T-helper 9 cell (primary cell): Measurements from ENCODE around the gene CMBL.
"Not testable (repeated sequence)": the region's sequence is repeated elsewhere in the genome, so short reads cannot be mapped to it uniquely, and the experiment has no call there.

Experiments
- DNase-seq: peaks from one replicate; pipeline ENCODE4 v3.0.0-alpha.2; 2020

CMBL gene

GRCh38 chr5:10333154-10334006 is 25.7 kb upstream of the CMBL start:
- no peak for DNase-seq

GRCh38 chr5:10332301-10332700 is 24.6 kb upstream of the CMBL start:
- no peak for DNase-seq

DNA sequence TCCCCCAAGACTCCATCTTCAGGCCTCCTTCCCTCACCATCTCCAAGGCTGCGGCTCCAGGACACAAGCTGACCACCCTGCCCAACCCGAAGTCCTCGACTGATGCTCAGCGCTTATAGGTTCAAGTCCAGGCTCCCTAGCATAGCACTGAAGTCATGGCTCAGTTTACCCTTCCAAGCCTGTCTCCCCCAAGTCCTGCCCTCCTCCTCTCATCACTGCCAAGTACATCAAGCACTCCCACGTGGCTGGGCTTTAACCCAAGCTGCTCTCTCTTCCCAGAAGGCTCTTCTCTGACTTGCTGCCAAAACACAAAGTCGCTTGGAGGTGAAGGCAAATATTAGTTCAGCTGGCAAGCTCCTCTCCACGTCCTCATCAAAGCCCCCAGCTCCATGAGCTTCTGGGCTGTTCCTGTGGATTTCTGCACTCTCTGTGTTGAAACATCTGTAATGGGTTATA is 23.7 kb upstream of the CMBL start:
- no peak for DNase-seq

GRCh38 chr5:10330511-10331230 is 23.0 kb upstream of the CMBL start:
- no peak for DNase-seq

GRCh38 chr5:10329820-10330481 is 22.2 kb upstream of the CMBL start:
- DNase-seq: no peak

DNA sequence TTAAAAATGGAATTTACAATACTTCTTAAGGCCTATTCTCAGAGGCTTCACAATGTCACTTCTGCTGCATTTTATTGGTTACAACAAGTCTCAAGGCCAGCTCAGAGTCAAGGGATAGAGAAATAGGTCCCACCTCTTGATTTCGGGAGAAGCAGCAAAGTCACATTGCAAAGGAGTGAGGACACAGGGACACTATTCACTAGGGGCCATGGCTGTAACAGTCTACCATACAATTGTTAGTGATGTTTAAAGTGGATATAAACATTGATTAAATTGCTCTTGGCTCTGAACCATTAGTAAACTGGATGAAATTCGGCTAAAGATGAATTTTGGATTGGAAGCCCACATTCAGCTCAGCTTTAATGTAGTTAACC is 21.7 kb upstream of the CMBL start:
- DNase-seq: no peak

DNA sequence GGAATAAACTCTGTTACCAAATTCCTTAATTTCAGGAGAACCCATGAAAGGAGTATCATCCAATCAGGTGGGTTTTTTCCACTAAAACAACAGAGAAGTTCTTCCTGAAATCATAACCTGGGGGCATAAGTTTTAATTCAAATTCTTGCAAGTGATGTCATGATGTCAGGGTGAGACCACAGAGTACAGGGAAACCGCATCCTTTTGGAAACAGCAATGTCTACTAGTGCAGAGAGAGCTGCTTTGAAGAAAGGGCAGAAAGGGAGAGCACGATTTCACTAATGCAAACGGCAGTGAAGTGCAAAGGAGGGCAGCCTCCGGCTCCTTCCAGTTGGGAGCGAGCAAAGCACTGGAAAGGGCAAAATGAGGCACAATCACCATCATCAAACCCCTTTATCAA is 20.6 kb upstream of the CMBL start:
- DNase-seq: no peak

DNA sequence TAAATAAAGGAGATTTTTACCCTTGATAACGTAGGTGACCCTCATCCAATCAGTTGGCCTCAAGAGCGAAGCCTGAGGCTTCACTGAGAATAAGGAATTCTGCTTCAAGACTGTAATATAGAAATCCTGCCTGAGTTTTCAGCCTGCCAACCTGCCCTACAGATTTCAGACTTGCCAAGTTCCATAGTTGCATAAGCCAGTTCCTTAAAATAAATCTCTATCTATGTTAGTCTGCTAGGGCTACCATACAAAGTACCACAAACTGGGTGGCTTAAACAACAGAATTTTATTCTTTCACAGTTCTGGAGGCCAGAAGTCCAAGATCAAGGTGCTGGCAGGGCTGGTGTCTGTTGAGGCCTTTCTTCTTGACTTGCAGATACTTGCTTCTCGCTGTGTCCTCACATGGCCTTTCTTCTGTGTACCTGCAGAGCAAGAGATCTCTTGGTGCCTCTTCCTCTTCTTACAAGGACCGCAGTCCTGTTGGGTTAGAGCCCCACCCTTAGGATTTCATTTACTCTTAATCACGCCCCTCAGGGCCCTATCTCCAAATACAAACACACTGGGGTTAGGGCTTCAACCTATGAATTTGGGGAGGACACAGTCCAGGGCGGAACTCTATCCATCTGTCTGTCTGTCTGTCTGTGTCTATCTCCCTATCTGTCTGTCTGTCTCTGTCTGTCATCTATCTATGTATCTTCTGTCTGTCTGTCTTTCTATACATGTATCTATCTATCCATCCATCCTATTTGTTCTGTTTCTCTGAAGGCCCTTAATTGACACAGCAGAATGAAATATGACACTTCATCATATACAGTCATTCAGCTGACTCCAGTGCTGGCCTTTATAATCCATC is 17.0 kb upstream of the CMBL start:
- no peak for DNase-seq

GRCh38 chr5:10323588-10324488 is 16.1 kb upstream of the CMBL start:
- DNase-seq: no peak

DNA sequence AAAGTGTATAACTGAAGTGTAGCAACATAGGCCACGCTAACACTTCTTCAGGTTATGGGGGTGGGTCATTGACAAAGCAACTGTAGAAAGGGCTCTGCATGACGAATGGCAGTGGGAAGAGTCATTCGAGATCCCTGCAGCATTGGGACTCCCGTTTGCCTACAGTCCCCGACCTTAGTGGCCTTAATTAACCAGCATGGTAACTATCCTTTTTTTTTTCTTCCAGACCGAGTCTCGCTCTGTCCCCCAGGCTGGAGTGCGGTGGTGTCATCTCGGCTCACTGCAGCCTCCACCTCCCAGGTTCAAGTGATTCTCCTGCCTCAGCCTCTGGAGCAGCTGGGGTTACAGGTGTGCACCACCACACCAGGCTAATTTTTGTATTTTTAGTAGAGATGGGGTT is 14.2 kb upstream of the CMBL start:
- no peak for DNase-seq

DNA sequence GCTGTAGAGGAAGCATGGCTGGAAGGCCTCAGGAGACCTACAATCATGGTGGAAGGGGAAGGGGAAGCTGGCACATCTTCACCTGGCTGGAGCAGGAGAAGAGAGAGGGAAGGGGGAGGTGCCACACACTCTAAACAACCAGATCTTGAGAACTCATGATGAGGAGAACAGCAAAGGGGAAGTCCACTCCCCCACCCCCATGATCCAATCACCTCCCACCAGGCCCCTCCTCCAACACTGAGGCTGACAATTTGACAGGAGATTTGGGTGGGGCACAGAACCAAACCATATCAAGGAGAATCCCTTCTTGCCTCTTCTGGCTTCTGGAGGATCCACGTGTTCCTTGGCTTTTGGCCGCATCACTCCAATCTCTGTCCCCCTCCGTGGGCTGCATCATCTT is 13.1 kb upstream of the CMBL start:
- DNase-seq: no peak

- no peak for DNase-seq
These were observed 11.6 kb upstream of the CMBL start for GRCh38 chr5:10319202-10319851.

- no peak for DNase-seq
These were observed 10.4 kb upstream of the CMBL start for GRCh38 chr5:10317825-10318682.

DNA sequence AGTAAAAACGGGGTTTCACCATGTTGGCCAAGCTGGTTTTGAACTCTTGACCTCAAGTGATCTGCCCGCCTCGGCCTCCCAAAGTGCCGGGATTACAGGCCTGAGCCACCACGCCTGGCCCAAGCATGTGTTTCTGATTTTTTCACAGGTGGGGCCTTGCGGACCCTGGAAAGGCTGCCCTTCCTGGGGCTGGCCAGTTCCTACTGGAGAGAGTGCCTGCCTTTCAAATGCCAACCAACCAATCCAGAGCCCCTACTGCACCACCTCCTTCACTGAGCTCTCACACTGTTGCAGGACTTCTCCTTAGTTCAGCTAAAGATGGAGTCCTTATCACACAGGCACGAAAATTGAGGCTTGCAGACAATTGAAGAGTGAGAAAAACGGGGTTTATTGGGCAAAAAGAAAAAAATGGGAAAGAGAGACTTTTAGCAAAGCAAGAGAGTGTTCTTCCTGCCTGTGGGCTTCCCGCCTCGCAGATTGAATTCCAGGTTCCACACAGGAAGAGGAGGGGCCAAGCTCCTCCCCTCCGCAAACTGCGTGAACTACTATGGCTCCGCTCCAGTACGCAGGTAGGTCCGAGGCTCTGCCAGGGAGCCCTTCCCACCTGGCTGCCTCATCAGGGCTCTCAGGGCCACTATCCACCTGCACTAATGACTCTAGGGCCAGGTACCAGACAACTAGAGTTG is 8.3 kb upstream of the CMBL start:
- DNase-seq: no peak

- DNase-seq: no peak
These were observed 7.5 kb upstream of the CMBL start for GRCh38 chr5:10315201-10315600.

DNA sequence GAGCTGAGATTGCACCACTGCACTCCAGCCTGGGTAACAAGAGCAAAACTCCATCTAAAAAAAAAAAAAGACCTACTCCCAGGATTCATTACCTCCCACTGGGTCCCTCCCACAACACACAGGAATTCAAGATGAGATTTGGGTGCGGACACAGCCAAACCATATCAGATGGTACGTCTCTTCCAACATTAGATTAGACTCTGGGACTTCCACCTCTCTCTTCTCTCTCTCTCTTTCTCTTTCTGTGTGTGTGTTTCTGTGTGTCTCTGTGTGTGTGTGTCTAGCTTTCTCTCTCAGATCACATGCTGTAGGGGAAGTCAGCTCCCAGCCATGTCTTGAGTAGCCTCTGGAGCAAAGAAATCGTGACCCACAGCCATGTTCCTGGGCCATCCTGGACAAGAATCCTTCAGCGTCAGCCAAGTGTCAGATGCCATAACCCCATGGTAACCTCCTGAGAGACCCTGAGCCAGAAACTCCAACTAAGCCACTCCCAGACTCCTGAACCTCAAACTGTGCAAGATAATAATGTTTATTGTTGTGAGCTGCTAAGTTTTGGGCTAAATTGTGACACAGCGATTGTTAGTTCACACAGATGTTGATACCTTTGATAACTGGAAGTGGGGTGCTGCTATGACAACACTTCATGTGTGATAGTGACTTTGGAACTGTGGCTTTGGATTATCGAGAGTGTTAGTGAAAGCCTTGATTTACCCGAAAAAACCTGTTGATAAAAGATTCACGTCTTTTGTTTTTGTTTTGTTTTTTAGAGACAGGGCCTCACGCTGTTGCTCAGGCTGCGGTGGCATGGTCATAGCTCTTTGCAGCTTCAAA is 4.1 kb upstream of the CMBL start:
- no peak for DNase-seq

- DNase-seq: not testable (repeated sequence)
These were observed 3.3 kb upstream of the CMBL start for GRCh38 chr5:10310835-10311570.
